WTC11 (cell line): ENCODE results near the gene PDE8B. TPM values are rescaled to one million over a fixed set of nuclear protein-coding genes. Genes with fewer than 3 reads are reported as not detected.

ENCODE experiments used
- ATAC-seq: fragments of 200-7000 bp; cut with Tn5 transposase; 2 replicates; pipeline ENCODE4 v1.10.0; 2021; ENCODE audit warnings: mild to moderate bottlenecking, moderate library complexity
- CTCF ChIA-PET: fragments of 300-600 bp; sonication (Branson Sonifier 250); formaldehyde crosslinking; loops from one replicate; lab custom pipeline; 2021; ENCODE audit warnings: antibody characterized with exemption; lab: Charles Lee
- POLR2A ChIA-PET: fragments of 350-600 bp; sonication (Branson Sonifier 250); formaldehyde crosslinking; loops from one replicate; lab custom pipeline; 2021; ENCODE audit warnings: antibody characterized with exemption; lab: Charles Lee
- DNase-seq: peaks from one replicate; pipeline ENCODE4 v3.0.0; 2021; ENCODE audit warnings: low spot score
- H3K27ac Mint-ChIP-seq: 2 replicates; pipeline ENCODE4 v1.8.0; 2021; ENCODE audit warnings: mixed read lengths
- H3K27me3 Mint-ChIP-seq: 2 replicates; pipeline ENCODE4 v1.8.0; 2021; ENCODE audit warnings: low read depth, mild to moderate bottlenecking, moderate library complexity, mixed read lengths
- H3K36me3 Mint-ChIP-seq: 2 replicates; pipeline ENCODE4 v1.8.0; 2021; ENCODE audit warnings: mixed read lengths
- H3K4me1 Mint-ChIP-seq: 2 replicates; pipeline ENCODE4 v1.8.0; 2022; ENCODE audit warnings: mixed read lengths
- H3K4me3 Mint-ChIP-seq: 2 replicates; pipeline ENCODE4 v1.8.0; 2021; ENCODE audit warnings: mild to moderate bottlenecking, moderate library complexity, mixed read lengths
- H3K9me3 Mint-ChIP-seq: 2 replicates; pipeline ENCODE4 v1.8.0; 2021; ENCODE audit warnings: mixed read lengths
- CREM ChIP-seq: sonication (generic); formaldehyde crosslinking; IDR thresholded peaks from 2 replicates; pipeline ENCODE4 v1.8.1; 2022; ENCODE audit warnings: mild to moderate bottlenecking, missing genetic modification reagents, moderate library complexity
- EMX1 ChIP-seq: fragments of 250-450 bp; sonication (Bioruptor Pico); IDR thresholded peaks from 2 replicates; pipeline ENCODE4 v1.8.0; 2021; ENCODE audit warnings: mild to moderate bottlenecking
- FOXJ3 ChIP-seq: sonication (generic); formaldehyde crosslinking; IDR thresholded peaks from 2 replicates; pipeline ENCODE4 v1.9.0; 2021; ENCODE audit warnings: missing genetic modification reagents, mild to moderate bottlenecking, borderline replicate concordance
- GABPB1 ChIP-seq: sonication (generic); formaldehyde crosslinking; IDR thresholded peaks from 2 replicates; pipeline ENCODE4 v1.8.1; 2023; ENCODE audit warnings: mild to moderate bottlenecking, missing genetic modification reagents
- HMGA2 ChIP-seq: fragments of 250-450 bp; sonication (Bioruptor Pico); IDR thresholded peaks from 2 replicates; pipeline ENCODE4 v1.4.0; 2021; ENCODE audit warnings: mild to moderate bottlenecking, moderate library complexity
- JAZF1 ChIP-seq: fragments of 250-450 bp; sonication (Bioruptor Pico); IDR thresholded peaks from 2 replicates; pipeline ENCODE4 v1.9.0; 2021; ENCODE audit warnings: moderate library complexity, mild to moderate bottlenecking, inconsistent platforms
- NR1H2 ChIP-seq: sonication (generic); formaldehyde crosslinking; IDR thresholded peaks from 2 replicates; pipeline ENCODE4 v1.9.0; 2021; ENCODE audit warnings: mild to moderate bottlenecking, moderate library complexity, missing genetic modification reagents
- PRRX2 ChIP-seq: fragments of 250-450 bp; sonication (Bioruptor Pico); IDR thresholded peaks from 2 replicates; pipeline ENCODE4 v1.8.0; 2021; ENCODE audit warnings: mild to moderate bottlenecking
- SMAD4 ChIP-seq: sonication (generic); formaldehyde crosslinking; IDR thresholded peaks from 2 replicates; pipeline ENCODE4 v1.8.0; 2022; ENCODE audit warnings: mild to moderate bottlenecking, missing genetic modification reagents
- TEAD4 ChIP-seq: sonication (generic); formaldehyde crosslinking; IDR thresholded peaks from 2 replicates; pipeline ENCODE4 v1.8.0; 2022; ENCODE audit warnings: mild to moderate bottlenecking, missing genetic modification reagents
- TP53 ChIP-seq: sonication (generic); formaldehyde crosslinking; IDR thresholded peaks from 2 replicates; pipeline ENCODE4 v1.8.1; 2023; ENCODE audit warnings: mild to moderate bottlenecking, missing genetic modification reagents
- ZBTB21 ChIP-seq: sonication (generic); formaldehyde crosslinking; IDR thresholded peaks from 2 replicates; pipeline ENCODE4 v1.8.1; 2023; ENCODE audit warnings: mild to moderate bottlenecking, missing genetic modification reagents, borderline replicate concordance
- ZNF317 ChIP-seq: sonication (generic); formaldehyde crosslinking; IDR thresholded peaks from 2 replicates; pipeline ENCODE4 v1.8.1; 2023; ENCODE audit warnings: low read depth, mild to moderate bottlenecking, moderate library complexity, missing genetic modification reagents, borderline replicate concordance
- ZNF396 ChIP-seq: fragments of 250-450 bp; sonication (Bioruptor Pico); IDR thresholded peaks from 2 replicates; pipeline ENCODE4 v1.8.0; 2021; ENCODE audit warnings: mild to moderate bottlenecking, moderate library complexity, borderline replicate concordance
- total RNA-seq: library from RNA; stranded (reverse); gene quantifications from 3 replicates; pipeline ENCODE4 v1.2.3, GENCODE V29; 2021
- TF ChIP-seq, protein P1 (sequence below): sonication (generic); formaldehyde crosslinking; IDR thresholded peaks from 2 replicates; pipeline ENCODE4 v1.8.1; 2023; ENCODE audit warnings: mild to moderate bottlenecking, missing genetic modification reagents, moderate library complexity
- TF ChIP-seq, protein P2 (sequence below): sonication (generic); formaldehyde crosslinking; IDR thresholded peaks from 2 replicates; pipeline ENCODE4 v1.8.1; 2023; ENCODE audit warnings: mild to moderate bottlenecking, missing genetic modification reagents
- TF ChIP-seq, protein P3 (sequence below): fragments of 250-450 bp; sonication (Bioruptor Pico); IDR thresholded peaks from 2 replicates; pipeline ENCODE4 v1.9.0; 2021; ENCODE audit warnings: moderate library complexity, mild to moderate bottlenecking, inconsistent platforms, borderline replicate concordance
- TF ChIP-seq, protein P4 (sequence below): sonication (generic); formaldehyde crosslinking; IDR thresholded peaks from 2 replicates; pipeline ENCODE4 v1.8.0; 2022; ENCODE audit warnings: mild to moderate bottlenecking, missing genetic modification reagents
- TF ChIP-seq, protein P5 (sequence below): fragments of 250-450 bp; sonication (Bioruptor Pico); IDR thresholded peaks from 2 replicates; pipeline ENCODE4 v2.1.2; 2022; ENCODE audit warnings: mild to moderate bottlenecking, moderate library complexity
- TF ChIP-seq, protein P6 (sequence below): sonication (generic); formaldehyde crosslinking; IDR thresholded peaks from 2 replicates; pipeline ENCODE4 v1.8.1; 2022; ENCODE audit warnings: mild to moderate bottlenecking, moderate library complexity, missing genetic modification reagents
- TF ChIP-seq, protein P7 (sequence below): sonication (generic); formaldehyde crosslinking; IDR thresholded peaks from 2 replicates; pipeline ENCODE4 v1.8.1; 2023; ENCODE audit warnings: mild to moderate bottlenecking, missing genetic modification reagents, moderate library complexity
- TF ChIP-seq, protein P8 (sequence below): sonication (generic); formaldehyde crosslinking; IDR thresholded peaks from 2 replicates; pipeline ENCODE4 v1.8.0; 2022; ENCODE audit warnings: mild to moderate bottlenecking, missing genetic modification reagents

PDE8B gene
- total RNA-seq, 1 experiment from 2014 or later: 0.31 TPM

DNA sequence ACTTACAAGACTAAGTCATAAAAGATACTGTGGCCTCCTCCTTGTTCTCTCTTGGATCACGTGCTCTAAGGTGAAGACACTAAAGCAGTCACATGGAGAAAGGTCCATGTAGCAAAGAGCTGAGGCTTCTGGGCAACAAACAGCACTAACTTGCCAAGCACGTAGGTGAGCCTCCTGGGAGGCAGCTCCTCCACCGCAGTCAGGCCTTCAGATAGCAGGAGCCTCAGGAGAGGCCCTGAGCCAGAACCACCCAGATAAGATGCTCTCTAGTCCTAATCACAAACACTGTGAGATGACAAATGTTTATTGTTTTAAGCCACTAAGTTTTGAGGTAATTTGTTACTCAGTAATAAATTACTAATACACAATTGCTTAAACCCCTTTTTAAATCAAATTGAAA is 243.6 kb downstream of the PDE8B start:
- DNase-seq: no peak
- TF ChIP-seq FOXJ3: no peak
- TF ChIP-seq ZBTB21 (CRISPR knock-in tag): no peak
- TF ChIP-seq NR1H2: no peak
- TF ChIP-seq EMX1: no peak
- no peak for TF ChIP-seq ZNF317 (CRISPR knock-in tag)
- TF ChIP-seq, protein P1, sequence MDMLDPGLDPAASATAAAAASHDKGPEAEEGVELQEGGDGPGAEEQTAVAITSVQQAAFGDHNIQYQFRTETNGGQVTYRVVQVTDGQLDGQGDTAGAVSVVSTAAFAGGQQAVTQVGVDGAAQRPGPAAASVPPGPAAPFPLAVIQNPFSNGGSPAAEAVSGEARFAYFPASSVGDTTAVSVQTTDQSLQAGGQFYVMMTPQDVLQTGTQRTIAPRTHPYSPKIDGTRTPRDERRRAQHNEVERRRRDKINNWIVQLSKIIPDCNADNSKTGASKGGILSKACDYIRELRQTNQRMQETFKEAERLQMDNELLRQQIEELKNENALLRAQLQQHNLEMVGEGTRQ: no peak
- no peak for TF ChIP-seq TEAD4 (CRISPR knock-in tag)
- TF ChIP-seq, protein P2, sequence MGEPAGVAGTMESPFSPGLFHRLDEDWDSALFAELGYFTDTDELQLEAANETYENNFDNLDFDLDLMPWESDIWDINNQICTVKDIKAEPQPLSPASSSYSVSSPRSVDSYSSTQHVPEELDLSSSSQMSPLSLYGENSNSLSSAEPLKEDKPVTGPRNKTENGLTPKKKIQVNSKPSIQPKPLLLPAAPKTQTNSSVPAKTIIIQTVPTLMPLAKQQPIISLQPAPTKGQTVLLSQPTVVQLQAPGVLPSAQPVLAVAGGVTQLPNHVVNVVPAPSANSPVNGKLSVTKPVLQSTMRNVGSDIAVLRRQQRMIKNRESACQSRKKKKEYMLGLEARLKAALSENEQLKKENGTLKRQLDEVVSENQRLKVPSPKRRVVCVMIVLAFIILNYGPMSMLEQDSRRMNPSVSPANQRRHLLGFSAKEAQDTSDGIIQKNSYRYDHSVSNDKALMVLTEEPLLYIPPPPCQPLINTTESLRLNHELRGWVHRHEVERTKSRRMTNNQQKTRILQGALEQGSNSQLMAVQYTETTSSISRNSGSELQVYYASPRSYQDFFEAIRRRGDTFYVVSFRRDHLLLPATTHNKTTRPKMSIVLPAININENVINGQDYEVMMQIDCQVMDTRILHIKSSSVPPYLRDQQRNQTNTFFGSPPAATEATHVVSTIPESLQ (CRISPR knock-in tag): no peak
- no peak for TF ChIP-seq PRRX2 (CRISPR knock-in tag)
- TF ChIP-seq, protein P3, sequence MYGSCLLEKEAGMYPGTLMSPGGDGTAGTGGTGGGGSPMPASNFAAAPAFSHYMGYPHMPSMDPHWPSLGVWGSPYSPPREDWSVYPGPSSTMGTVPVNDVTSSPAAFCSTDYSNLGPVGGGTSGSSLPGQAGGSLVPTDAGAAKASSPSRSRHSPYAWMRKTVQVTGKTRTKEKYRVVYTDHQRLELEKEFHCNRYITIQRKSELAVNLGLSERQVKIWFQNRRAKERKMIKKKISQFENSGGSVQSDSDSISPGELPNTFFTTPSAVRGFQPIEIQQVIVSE (CRISPR knock-in tag): no peak
- TF ChIP-seq, protein P4, sequence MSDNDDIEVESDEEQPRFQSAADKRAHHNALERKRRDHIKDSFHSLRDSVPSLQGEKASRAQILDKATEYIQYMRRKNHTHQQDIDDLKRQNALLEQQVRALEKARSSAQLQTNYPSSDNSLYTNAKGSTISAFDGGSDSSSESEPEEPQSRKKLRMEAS (CRISPR knock-in tag): no peak
- no peak for TF ChIP-seq TP53 (CRISPR knock-in tag)
- no peak for TF ChIP-seq CREM (CRISPR knock-in tag)
- TF ChIP-seq, protein P5, sequence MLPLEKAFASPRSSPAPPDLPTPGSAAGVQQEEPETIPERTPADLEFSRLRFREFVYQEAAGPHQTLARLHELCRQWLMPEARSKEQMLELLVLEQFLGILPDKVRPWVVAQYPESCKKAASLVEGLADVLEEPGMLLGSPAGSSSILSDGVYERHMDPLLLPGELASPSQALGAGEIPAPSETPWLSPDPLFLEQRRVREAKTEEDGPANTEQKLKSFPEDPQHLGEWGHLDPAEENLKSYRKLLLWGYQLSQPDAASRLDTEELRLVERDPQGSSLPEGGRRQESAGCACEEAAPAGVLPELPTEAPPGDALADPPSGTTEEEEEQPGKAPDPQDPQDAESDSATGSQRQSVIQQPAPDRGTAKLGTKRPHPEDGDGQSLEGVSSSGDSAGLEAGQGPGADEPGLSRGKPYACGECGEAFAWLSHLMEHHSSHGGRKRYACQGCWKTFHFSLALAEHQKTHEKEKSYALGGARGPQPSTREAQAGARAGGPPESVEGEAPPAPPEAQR (CRISPR knock-in tag): no peak
- TF ChIP-seq, protein P6, sequence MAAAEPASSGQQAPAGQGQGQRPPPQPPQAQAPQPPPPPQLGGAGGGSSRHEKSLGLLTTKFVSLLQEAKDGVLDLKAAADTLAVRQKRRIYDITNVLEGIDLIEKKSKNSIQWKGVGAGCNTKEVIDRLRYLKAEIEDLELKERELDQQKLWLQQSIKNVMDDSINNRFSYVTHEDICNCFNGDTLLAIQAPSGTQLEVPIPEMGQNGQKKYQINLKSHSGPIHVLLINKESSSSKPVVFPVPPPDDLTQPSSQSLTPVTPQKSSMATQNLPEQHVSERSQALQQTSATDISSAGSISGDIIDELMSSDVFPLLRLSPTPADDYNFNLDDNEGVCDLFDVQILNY (CRISPR knock-in tag): no peak
- no peak for TF ChIP-seq ZNF396
- TF ChIP-seq, protein P7, sequence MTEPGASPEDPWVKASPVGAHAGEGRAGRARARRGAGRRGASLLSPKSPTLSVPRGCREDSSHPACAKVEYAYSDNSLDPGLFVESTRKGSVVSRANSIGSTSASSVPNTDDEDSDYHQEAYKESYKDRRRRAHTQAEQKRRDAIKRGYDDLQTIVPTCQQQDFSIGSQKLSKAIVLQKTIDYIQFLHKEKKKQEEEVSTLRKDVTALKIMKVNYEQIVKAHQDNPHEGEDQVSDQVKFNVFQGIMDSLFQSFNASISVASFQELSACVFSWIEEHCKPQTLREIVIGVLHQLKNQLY (CRISPR knock-in tag): no peak
- H3K9me3 Mint-ChIP-seq: no peaks in the 10 kb centered on the region; the same call in 1 of the 2 replicates
- H3K27ac Mint-ChIP-seq: no peak overlapping the region
- no peaks in the 10 kb centered on the region for H3K4me1 Mint-ChIP-seq
- no peaks in the 10 kb centered on the region for H3K27me3 Mint-ChIP-seq
- ChIA-PET CTCF (interaction anchor here (1.1 kb wide), 1 partner anchor 17 kb away, joined by 3 read pairs; no protein-coding TSS in a partner anchor), POLR2A (no interaction called here)
- H3K4me3 Mint-ChIP-seq: no peak overlapping the region
- no peak for ATAC-seq
- H3K36me3 Mint-ChIP-seq: peaks cover 9% of the 10 kb centered on the region

DNA sequence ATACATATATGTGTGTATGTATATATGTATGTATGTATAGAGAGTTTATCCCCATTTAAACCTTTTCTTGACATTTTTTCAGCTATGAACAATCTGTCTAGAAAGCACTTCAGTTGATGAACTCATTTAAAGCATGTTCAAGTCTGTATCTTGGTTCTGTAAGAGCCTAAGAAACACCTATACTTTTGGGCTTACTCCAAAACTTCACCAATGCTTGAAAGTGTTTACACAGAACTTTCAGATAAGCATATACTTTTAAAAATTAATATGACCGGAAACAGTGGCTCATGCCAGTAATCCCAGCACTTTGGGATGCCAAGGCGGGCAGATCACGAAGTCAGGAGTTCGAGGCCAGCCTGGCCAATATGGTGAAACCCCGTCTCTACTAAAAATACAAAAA is 250.8 kb downstream of the PDE8B start:
- no peaks in the 10 kb centered on the region for H3K27me3 Mint-ChIP-seq
- no peaks in the 10 kb centered on the region for H3K36me3 Mint-ChIP-seq
- no peaks in the 10 kb centered on the region for H3K9me3 Mint-ChIP-seq
- DNase-seq (no peak), ATAC-seq (no peak)
- no peaks in the 10 kb centered on the region for H3K4me1 Mint-ChIP-seq
- ChIA-PET CTCF (no interaction called here), POLR2A (no interaction called here)
- TF ChIP-seq ZNF317 (CRISPR knock-in tag) (no peak), GABPB1 (CRISPR knock-in tag) (no peak), TP53 (CRISPR knock-in tag) (no peak), HMGA2 (CRISPR knock-in tag) (no peak), JAZF1 (CRISPR knock-in tag) (no peak), SMAD4 (no peak)
- TF ChIP-seq, protein P8, sequence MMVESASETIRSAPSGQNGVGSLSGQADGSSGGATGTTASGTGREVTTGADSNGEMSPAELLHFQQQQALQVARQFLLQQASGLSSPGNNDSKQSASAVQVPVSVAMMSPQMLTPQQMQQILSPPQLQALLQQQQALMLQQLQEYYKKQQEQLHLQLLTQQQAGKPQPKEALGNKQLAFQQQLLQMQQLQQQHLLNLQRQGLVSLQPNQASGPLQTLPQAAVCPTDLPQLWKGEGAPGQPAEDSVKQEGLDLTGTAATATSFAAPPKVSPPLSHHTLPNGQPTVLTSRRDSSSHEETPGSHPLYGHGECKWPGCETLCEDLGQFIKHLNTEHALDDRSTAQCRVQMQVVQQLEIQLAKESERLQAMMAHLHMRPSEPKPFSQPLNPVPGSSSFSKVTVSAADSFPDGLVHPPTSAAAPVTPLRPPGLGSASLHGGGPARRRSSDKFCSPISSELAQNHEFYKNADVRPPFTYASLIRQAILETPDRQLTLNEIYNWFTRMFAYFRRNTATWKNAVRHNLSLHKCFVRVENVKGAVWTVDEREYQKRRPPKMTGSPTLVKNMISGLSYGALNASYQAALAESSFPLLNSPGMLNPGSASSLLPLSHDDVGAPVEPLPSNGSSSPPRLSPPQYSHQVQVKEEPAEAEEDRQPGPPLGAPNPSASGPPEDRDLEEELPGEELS (CRISPR knock-in tag): no peak
- H3K27ac Mint-ChIP-seq: no peak overlapping the region
- H3K4me3 Mint-ChIP-seq: no peak overlapping the region
